GM10847 (cell line): Measurements from ENCODE around the gene ZNF608.

Experiments
- POLR2A ChIP-seq: IDR thresholded peaks from 2 replicates; pipeline ENCODE4 v1.6.1; 2011; ENCODE audit not compliant: insufficient read length; ENCODE audit errors: extremely low read depth

The ZNF608 gene

DNA sequence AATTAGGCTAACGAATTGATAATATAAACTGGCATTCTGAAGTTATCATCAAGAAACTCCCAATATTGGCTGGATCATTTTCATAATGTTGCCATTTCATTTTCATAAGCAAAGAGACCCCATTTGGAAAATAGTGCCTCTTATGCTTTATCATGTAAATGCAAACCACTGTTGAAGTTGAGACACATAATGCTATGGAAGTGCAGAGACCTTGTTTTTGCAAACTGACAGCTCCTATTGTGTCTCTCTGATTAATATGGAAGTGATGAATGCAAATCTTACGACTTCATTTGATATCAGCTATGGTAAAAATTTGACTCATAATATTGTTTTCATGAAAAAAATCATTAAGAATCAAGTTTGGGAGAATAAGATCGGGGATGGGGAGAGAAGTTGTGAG, 25.3 kb upstream of the ZNF608 start:
- TF ChIP-seq POLR2A, result no peak

- TF ChIP-seq POLR2A, result no peak
These were observed 18.7 kb upstream of the ZNF608 start for GRCh38 chr5:124764992-124765611.

DNA sequence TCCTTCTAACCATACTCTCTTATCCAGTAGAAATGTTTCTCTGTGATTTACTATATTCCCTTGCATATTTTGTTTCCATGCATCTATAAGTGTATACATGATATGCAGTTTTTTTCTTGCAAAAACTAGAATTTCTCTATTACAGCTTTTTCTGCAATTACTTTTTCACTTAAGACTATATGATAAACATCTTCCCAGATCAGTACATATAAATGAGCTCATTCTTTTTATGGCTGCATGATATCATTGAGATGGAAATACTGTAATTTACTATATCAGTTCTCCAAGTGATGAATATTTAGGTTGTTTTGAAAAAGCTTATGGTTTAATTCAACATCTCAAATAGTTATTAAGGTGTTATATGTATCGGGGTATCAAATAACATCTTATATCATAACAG, 18.1 kb upstream of the ZNF608 start:
- TF ChIP-seq POLR2A, result no peak

- TF ChIP-seq POLR2A, result no peak
These were observed 14.6 kb upstream of the ZNF608 start for GRCh38 chr5:124761010-124761409.

GRCh38 chr5:124760608-124761007, 14.2 kb upstream of the ZNF608 start:
- TF ChIP-seq POLR2A, result no peak

GRCh38 chr5:124755565-124755964, 9.1 kb upstream of the ZNF608 start:
- no peak for TF ChIP-seq POLR2A

DNA sequence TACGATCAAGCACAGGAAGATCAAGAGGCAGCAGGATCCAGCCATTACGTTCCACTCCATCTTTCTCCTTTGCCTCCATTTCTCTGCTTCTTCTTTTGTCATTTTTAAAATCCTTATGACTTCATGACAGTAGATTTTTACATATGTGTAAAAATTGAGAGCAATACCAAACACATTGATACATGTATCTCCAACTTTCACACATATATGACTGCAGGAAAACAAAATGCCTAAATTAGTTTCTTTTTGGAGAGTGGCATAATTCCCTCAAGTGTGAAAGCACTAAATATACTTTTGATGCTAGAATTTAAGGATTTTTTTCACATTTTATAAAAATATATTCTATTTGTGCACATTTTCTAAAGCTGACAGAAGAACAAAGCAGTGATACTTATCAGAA, 8.6 kb upstream of the ZNF608 start:
- TF ChIP-seq POLR2A, result no peak

GRCh38 chr5:124754206-124754927, 7.9 kb upstream of the ZNF608 start:
- no peak for TF ChIP-seq POLR2A

- no peak for TF ChIP-seq POLR2A
These were observed 6.6 kb upstream of the ZNF608 start for GRCh38 chr5:124752854-124753720.

DNA sequence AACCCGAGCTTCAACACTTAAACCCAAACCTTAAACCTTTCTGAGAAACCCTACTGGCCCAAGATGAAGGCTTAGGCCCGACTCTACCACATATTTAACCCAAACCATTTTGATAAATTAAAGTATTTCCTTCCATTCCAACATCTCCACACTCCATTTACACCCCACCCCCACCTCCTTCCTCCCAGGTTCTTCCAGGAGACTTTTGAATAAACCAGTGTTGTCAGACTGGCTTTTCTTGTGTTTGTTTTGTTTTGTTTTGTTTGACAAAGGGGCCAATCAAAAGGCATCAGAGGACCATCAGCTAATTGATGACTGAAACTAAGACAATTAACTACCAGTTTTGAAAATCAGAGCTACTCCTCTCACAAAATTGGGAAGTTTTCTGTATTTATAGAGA, 4.6 kb upstream of the ZNF608 start:
- no peak for TF ChIP-seq POLR2A

DNA sequence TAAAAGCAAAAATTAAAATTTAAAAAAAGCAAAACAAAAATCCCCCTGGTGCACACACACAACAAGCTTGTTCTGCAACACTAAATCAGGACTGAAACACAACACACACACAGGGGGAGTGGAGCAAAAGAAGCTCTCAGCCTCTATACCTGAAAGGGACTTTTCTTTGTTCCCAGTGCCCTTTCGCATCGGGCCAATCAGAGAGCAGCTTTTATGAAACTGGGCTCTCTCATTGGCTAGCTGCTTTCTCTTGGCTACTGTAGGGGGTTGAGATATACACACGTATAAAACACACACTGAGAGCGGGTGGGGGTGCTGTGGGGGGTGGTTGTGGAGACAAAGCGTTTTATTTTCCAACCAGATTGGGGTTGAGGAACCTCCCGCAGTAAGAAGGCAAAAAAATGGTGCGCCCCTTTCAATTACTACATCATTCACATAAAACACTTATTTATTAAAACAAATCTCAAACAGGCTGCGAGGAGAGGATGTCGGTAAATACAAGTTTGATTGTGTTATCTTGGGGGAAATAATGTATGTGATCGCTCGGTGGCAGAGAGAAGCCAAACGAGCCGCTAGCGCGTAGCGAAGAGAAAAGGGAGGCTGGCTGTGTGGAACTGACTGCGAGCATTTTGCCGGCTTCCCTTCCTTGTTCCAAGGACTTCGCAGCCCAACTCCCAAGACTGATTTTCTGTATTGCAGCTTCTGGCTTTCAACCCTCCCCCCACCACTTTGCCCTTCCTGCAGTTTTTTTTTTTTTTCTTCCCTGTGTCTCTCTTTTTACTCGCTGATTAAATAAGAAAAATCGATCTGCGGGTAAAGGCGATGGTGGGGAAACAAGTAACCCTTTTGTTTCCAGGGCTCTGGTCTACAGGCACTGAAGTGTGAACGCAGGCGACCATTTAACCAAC, 2.5 kb upstream of the ZNF608 start:
- no peak for TF ChIP-seq POLR2A

GRCh38 chr5:124747791-124748686, 1.6 kb upstream of the ZNF608 start:
- no peak for TF ChIP-seq POLR2A

DNA sequence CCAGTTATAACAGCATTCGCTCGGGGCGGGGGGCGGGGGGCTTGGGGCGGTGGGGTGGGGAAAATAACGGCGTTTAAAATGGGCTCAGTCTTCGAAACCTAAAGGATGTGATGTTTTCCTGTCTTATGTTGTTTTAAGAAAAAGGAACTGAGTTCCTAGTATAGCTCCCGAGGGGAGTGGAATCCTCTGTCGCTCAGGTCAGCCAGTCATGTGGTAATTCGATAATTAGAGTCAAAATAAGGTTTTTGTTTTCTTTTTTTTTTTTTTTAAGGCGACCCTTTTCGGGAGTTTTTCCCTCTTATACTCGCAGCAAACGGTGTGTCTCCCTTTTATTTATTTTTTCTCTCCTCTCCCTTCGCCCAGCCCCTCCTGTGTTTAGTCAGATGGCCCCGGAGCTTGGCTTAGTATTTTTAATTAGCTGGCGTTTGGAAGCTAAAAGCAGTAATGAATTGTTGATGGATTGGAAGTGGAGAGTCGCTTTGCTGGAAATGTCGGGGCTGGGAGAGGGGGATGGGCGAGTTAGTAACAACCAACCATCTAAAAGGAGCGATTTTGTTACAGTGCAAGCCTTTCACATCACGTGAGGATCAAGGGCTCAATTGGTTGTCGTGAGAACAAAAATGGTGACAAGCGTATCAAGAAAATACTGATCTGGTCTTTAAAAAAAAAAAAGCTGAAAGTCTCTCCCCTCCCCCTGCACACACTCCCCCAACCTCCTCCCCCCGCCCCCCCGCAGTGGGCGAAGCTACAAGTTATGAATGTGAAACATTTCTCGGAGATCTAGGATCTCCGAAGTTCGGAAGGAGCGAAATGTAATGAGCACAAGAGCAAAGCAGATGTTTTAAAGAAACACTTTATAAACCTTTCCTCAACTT, 714 bp upstream of the ZNF608 start:
- no peak for TF ChIP-seq POLR2A
